Upper lobe of right lung (tissue), 1 donor: ENCODE data around the gene NIT1. TPM values are rescaled to one million over a fixed set of nuclear protein-coding genes. Genes with fewer than 3 reads are reported as not detected.

Experiments
- ATAC-seq: fragments of 200-7000 bp; cut with Tn5 transposase; one replicate; pipeline ENCODE4 v1.9.1; 2020; ENCODE audit warnings: mild to moderate bottlenecking, moderate library complexity
- DNase-seq: peaks from one replicate; pipeline ENCODE4 v3.0.0-alpha.2; 2020
- H3K27ac ChIP-seq: fragments of 200-600 bp; one replicate; pipeline ENCODE4 v1.8.0; 2022
- H3K27me3 ChIP-seq: fragments of 200-600 bp; one replicate; pipeline ENCODE4 v1.8.0; 2022; ENCODE audit warnings: mild to moderate bottlenecking
- H3K36me3 ChIP-seq: fragments of 200-600 bp; one replicate; pipeline ENCODE4 v1.8.0; 2022
- H3K4me1 ChIP-seq: fragments of 200-600 bp; one replicate; pipeline ENCODE4 v1.8.0; 2022
- H3K4me3 ChIP-seq: fragments of 200-600 bp; one replicate; pipeline ENCODE4 v1.8.0; 2022; ENCODE audit warnings: mild to moderate bottlenecking
- H3K9me3 ChIP-seq: fragments of 200-600 bp; one replicate; pipeline ENCODE4 v1.8.0; 2022
- CTCF ChIP-seq: fragments of 200-600 bp; IDR thresholded peaks from one replicate; pipeline ENCODE4 v1.8.0; 2022; ENCODE audit warnings: antibody characterized with exemption
- intact Hi-C: fragments of 100-400 bp; cut with DNase I; formaldehyde crosslinking; loops from one replicate; pipeline ENCODE4 v1.11.0; 2022
- total RNA-seq: library from RNA; stranded (reverse); fragmentation: NEBNext Ultra II Directional; extraction: Animal tissue kit (Norgen Biotek cat#: 25700); gene quantifications from one replicate; pipeline ENCODE4 v1.2.1, GENCODE V29; 2021
- donor health status: DM: no; HTN: yes; CAD: no; lungs with severe emphysema.

NIT1 gene
- total RNA-seq, 1 donor from 2014 or later = 42.1 TPM

DNA sequence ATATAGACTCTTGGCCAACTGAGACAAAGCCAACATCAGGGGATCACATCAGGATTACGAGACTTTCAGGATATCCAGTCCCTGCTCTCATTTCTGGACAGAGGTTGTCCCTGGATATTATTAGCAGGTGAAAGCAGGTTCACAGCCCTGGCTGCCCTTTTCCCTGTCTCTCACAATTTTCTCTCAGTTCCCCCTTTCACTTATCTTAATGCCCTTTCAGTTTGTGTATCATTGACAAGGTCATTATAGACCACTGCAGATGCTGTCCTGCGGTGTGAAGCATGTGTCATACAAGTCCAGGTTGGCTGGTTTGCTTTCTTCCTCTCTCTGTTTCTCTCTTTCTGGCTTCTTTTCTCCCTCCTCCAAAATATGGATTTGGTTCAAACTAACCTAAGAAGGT, 21.9 kb upstream of the NIT1 start:
- no peak for ATAC-seq
- no peaks in the 10 kb centered on the region for H3K27me3 ChIP-seq
- intact Hi-C loops = loop anchor here (5.0 kb wide), 1 partner anchor 104 kb away; no protein-coding TSS in a partner anchor
- DNase-seq = no peak
- peak overlapping the region; percentile 3 for H3K27ac ChIP-seq
- TF ChIP-seq CTCF = no peak
- no peaks in the 10 kb centered on the region for H3K9me3 ChIP-seq
- H3K36me3 ChIP-seq = peaks cover 13% of the 10 kb centered on the region
- peaks cover 19% of the 10 kb centered on the region for H3K4me1 ChIP-seq
- H3K4me3 ChIP-seq = no peak overlapping the region

DNA sequence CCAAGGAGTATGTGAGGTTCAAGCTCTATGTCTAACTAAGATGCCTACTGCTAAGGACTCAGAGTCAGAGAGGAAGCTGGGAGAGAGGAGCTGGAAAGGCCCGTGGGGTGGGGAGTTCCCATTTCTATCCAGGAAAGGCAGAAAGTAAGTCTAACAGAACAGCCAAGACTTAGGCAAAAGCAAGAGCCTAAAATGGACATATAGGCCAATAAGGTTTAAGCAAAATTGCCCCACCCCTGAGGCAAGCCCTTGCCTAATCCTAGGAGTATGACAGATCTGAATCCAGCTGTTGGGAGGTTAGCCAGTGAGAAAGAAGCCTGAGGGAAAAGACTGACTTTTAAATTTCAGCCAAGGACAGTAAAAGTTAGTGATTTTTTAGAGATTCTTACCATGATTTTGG, 21.4 kb upstream of the NIT1 start:
- ATAC-seq = peak; percentile 4
- Histone ChIP-seq H3K27me3 (no peaks in the 10 kb centered on the region), H3K27ac (peak overlapping the region; percentile 66), H3K9me3 (no peaks in the 10 kb centered on the region), H3K36me3 (peaks cover 18% of the 10 kb centered on the region), H3K4me3 (no peak overlapping the region), H3K4me1 (peaks cover 19% of the 10 kb centered on the region)
- DNase-seq = no peak
- TF ChIP-seq CTCF = no peak
- intact Hi-C loops = loop anchor here (5.0 kb wide), 1 partner anchor 104 kb away; no protein-coding TSS in a partner anchor

DNA sequence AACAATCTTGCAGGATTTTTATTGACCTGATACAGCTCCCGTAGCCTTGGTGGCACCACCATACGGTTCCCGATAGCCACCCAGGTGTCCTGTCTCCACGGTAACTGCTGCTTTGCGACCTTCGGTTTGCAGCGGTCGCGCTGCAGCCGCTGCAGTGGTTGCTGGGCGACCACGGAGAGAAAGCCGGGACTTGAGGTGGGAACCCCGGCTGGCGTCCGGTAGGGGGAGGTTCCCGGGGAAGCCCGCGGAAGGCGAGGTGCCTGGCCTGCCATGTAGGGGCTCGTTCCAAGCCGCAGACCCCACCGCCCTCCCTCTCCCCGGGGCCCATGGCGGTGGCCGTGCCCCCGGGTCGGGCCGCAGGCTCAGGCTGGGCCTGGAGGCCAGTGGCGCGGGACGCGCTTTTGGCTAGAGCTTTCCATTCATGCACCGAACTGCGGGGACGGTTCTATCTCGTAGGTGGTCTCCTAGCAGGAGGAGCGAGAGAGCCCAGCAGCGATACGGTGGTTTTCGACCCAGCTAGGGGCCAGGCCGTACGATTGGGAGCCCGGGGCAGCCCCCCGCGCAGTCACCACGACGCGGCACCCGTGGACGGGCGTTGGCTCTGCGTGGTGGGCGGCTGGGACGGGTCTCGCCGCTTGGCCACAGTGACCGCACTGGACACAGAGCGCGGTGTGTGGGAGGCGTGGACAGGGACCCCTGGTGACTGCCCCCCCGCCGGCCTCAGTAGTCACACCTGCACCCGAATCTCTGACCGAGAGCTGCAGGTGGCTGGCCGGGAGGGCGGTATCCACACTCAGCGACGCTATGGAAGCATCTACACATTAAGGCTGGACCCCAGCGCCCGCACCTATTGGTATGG, 19.5 kb upstream of the NIT1 start, which contains the start of gene KLHDC9:
TSS of gene KLHDC9 (plus strand) at position 152 of the 859 bp plus-strand sequence. CDS start at position 327, 175 bp downstream.
- H3K27ac ChIP-seq = peak within 1 kb of the TSS; percentile 66
- H3K27me3 ChIP-seq = no peaks in the 10 kb centered on the region
- peak; percentile 92 for DNase-seq
- H3K4me3 ChIP-seq = peak within 1 kb of the TSS; percentile 65
- peak; percentile 17 for TF ChIP-seq CTCF
- H3K4me1 ChIP-seq = peaks cover 19% of the 10 kb centered on the region
- H3K36me3 ChIP-seq = peaks cover 31% of the 10 kb centered on the region
- ATAC-seq = peak; percentile 89
- no peaks in the 10 kb centered on the region for H3K9me3 ChIP-seq
- intact Hi-C loops = loop anchor here (5.0 kb wide), 1 partner anchor 106 kb away; no protein-coding TSS in a partner anchor

GRCh38 chr1:161099090-161099802, 18.7 kb upstream of the NIT1 start:
- Histone ChIP-seq H3K27ac (no peak overlapping the region), H3K4me1 (peaks cover 19% of the 10 kb centered on the region), H3K9me3 (no peaks in the 10 kb centered on the region), H3K27me3 (no peaks in the 10 kb centered on the region), H3K36me3 (peaks cover 34% of the 10 kb centered on the region), H3K4me3 (peak overlapping the region; percentile 65)
- DNase-seq = no peak
- no peak for TF ChIP-seq CTCF
- ATAC-seq = no peak
- intact Hi-C loops = loop anchor here (5.0 kb wide), 1 partner anchor 107 kb away; no protein-coding TSS in a partner anchor

- H3K27ac ChIP-seq = no peak overlapping the region
- H3K9me3 ChIP-seq = no peaks in the 10 kb centered on the region
- H3K4me3 ChIP-seq = no peak overlapping the region
- peaks cover 38% of the 10 kb centered on the region for H3K36me3 ChIP-seq
- TF ChIP-seq CTCF = no peak
- peaks cover 19% of the 10 kb centered on the region for H3K4me1 ChIP-seq
- ATAC-seq (no peak), DNase-seq (no peak)
- intact Hi-C loops = no loop called here
- H3K27me3 ChIP-seq = no peaks in the 10 kb centered on the region
These were observed 17.3 kb upstream of the NIT1 start for GRCh38 chr1:161100556-161100955.
